ENCODE measurements around the gene FAM47B. TPM values are rescaled to one million over a fixed set of nuclear protein-coding genes. Genes with fewer than 3 reads are reported as not detected.

The FAM47B gene
- total RNA-seq, 3 donors from 2014 or later (not counting 1 experiment from before 2014, with no cell fraction given): not detected

- Histone ChIP-seq H3K4me3 (ENCODE audit: low read length) (no peak overlapping the region), H3K27ac (ENCODE audit: low read length) (no peak overlapping the region), H3K4me1 (ENCODE audit: control insufficient read depth, insufficient read depth, low read length) (no peaks in the 10 kb centered on the region), H3K36me3 (ENCODE audit: control insufficient read depth, insufficient read depth, low read length) (no peaks in the 10 kb centered on the region), H3K9me3 (ENCODE audit: control insufficient read depth, insufficient read depth, low read length) (peaks cover 3% of the 10 kb centered on the region), H3K27me3 (ENCODE audit: control insufficient read depth, insufficient read depth, low read length) (no peaks in the 10 kb centered on the region)
- H3K9me3 Mint-ChIP-seq: peaks cover 2% of the 10 kb centered on the region in 2 donors
- no peak for TF ChIP-seq CTCF (IDR thresholded peaks at IDR 0.05)
- H3K36me3 Mint-ChIP-seq: no peaks in the 10 kb centered on the region
- ATAC-seq: no peak
- no peak overlapping the region for H3K4me3 Mint-ChIP-seq
- intact Hi-C loops (cut with micrococcal nuclease): no loop called here
- H3K27ac Mint-ChIP-seq: no peak overlapping the region
- no peak for DNase-seq
- 83% methylated on average over 3 of the region's 3 CpGs for WGBS (ENCODE audit: insufficient coverage)
- H3K27me3 Mint-ChIP-seq (ENCODE audit: low read depth in 2 of 2): no peaks in the 10 kb centered on the region
- no peaks in the 10 kb centered on the region for H3K4me1 Mint-ChIP-seq
Observed at GRCh38 chrX:34978171-34978570, 35.6 kb downstream of the FAM47B start.

DNA sequence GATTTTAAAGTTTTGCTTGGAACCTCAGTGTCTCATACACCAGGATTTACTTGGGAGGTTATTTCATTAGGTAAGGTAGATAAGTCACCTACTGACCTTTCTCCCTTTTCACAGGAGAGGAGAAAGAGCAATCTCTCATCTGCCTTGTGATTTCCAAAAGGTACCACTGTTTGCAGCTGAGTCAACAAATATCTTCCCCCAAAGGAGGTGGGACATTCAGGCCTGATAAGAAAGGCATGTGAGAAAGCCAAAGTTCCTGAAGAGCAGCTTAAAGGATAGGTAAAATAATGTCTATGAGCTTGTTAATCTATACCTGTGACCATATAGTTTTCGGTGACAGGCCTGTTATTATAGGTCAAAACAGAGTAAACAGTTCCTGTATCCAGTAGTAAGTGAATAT, 45.0 kb downstream of the FAM47B start:
- Histone ChIP-seq H3K36me3 (ENCODE audit: control insufficient read depth, insufficient read depth, low read length) (no peaks in the 10 kb centered on the region), H3K27me3 (ENCODE audit: control insufficient read depth, insufficient read depth, low read length) (no peaks in the 10 kb centered on the region), H3K27ac (ENCODE audit: low read length) (no peak overlapping the region), H3K4me1 (ENCODE audit: control insufficient read depth, insufficient read depth, low read length) (no peaks in the 10 kb centered on the region), H3K4me3 (ENCODE audit: low read length) (no peak overlapping the region), H3K9me3 (ENCODE audit: control insufficient read depth, insufficient read depth, low read length) (no peaks in the 10 kb centered on the region)
- no peak for TF ChIP-seq CTCF (IDR thresholded peaks at IDR 0.05)
- WGBS (ENCODE audit: insufficient coverage): no CpG with 5 or more reads among the region's 1 CpG
- H3K27me3 Mint-ChIP-seq (ENCODE audit: low read depth in 2 of 2): no peaks in the 10 kb centered on the region
- H3K4me3 Mint-ChIP-seq: no peak overlapping the region
- no peaks in the 10 kb centered on the region for H3K36me3 Mint-ChIP-seq
- H3K9me3 Mint-ChIP-seq: peaks cover 0 to 2% of the 10 kb centered on the region in 2 donors
- DNase-seq: no peak
- no peak for ATAC-seq
- intact Hi-C loops (cut with micrococcal nuclease): no loop called here
- H3K27ac Mint-ChIP-seq: no peak overlapping the region
- H3K4me1 Mint-ChIP-seq: no peaks in the 10 kb centered on the region

Data from natural killer cell (primary cell).